ENCODE results near the gene TAF11.
A peak's percentile ranks its signal among the peaks of the same experiment; 100 is the strongest.
"Not testable (repeated sequence)": the region's sequence is repeated elsewhere in the genome, so short reads cannot be mapped to it uniquely, and the experiment has no call there.

The TAF11 gene

GRCh38 chr6:34904990-34905613 is 17.3 kb upstream of the TAF11 start:
- no peak for DNase-seq (ENCODE audit: low read depth in 2 of 2)

GRCh38 chr6:34901930-34902329 is 14.1 kb upstream of the TAF11 start:
- DNase-seq (ENCODE audit: low read depth in 2 of 2): no peak

DNA sequence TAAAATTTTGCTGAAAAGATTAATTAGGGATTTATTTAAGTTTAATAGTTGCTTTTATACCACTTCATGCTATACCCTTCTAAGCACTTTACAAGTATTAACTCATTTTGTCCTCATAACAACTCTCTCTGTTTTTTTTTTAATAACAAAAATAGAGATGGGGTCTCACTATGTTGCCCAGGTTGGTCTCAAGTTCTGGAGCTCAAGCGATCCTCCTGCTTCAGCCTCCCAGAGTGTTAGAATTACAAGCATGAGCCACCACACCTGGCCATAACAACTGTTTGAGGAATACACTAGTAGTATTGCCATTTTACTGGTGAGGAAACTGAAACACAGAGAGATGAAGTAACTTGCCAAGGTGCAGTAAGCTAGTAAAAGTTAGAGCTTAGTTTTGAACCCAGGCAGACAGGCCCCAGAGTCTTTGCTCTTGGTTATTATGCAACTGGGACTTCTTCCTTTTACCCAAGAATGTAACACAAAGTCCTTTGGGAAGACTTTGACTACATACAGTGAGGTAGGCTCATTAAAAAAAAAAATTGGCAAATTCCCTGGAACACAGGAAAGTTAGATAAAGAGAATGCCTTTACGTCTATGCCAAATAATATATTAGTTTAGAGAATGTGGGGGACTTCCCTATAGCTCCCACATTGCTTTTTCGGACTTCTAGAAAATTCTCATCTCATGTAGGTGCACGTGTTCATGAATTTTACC is 12.6 kb upstream of the TAF11 start:
- DNase-seq (ENCODE audit: low read depth in 2 of 2): no peak

GRCh38 chr6:34899748-34900147 is 11.9 kb upstream of the TAF11 start:
- not testable (repeated sequence) for DNase-seq (ENCODE audit: low read depth in 2 of 2)

DNA sequence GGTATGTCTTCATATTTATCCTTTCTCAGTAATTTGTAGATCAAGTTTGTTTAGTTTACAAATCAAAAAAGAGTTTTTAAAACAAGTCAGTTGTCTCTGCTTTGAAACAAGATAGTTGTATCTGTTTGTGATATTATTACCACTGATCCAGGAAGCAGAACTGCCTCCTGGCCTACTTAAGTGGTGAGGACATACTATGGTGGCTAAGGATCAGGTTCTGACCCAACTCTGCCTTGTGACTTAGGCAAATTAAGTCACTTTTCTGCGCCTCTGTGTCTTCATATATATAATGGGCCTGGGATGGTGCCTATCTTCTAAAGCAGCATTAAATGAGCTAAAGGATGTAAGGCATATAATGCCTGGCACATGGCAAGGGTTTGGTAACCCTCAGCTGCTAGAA is 9.9 kb upstream of the TAF11 start:
- no peak for DNase-seq (ENCODE audit: low read depth in 2 of 2)

DNA sequence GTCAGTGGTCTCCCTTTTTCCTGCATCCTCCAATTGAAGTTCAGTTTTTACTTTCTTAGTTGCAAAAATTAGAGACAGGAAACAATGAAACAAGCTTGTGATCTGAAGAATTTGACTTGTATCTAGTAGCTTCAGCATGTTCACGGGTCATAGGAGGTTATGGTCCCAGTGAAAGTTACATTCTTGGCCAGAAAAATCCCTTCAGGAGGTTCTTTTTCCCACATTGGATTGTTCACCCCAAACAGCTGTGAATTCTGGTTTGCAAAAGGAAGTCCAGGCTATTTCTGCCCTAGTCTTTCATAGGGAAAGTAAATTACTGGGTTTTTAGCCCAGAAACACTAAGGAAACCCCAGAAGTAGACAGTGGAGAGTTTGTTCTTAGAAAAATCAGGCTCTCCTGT is 9.3 kb upstream of the TAF11 start:
- DNase-seq (ENCODE audit: low read depth in 2 of 2): no peak

GRCh38 chr6:34894693-34895092 is 6.9 kb upstream of the TAF11 start:
- DNase-seq (ENCODE audit: low read depth in 2 of 2): no peak

GRCh38 chr6:34891296-34891695 is 3.5 kb upstream of the TAF11 start:
- no peak for DNase-seq (ENCODE audit: low read depth in 2 of 2)

DNA sequence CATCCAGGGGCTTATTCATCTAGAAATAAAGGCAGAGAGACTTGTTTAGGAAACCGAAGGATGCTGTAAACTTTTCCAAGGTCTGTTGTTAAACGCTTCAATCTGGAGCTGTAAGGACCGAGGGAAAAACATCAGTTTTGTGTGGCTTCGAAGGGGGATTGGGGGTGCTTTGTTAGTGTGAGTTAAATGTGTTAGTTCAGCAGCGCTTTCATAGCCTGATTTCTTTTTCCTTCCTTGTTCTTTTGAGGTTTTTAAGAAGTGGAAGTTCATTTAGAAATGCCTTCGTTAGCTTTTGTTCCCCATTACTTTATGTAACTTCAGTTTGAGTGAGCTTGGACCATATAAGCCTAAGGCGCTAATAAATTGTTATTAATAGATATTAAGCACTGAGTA is 2.7 kb upstream of the TAF11 start:
- no peak for DNase-seq (ENCODE audit: low read depth in 2 of 2)

- peak; percentile 80 to 91 for DNase-seq (ENCODE audit: low read depth in 2 of 2)
Observed at GRCh38 chr6:34888874-34889555, 1.2 kb upstream of the TAF11 start, which contains the start of gene ANKS1A. Gene ANKS1A (plus strand): TSS chr6:34889255. CDS start chr6:34889403, 148 bp downstream.

DNA sequence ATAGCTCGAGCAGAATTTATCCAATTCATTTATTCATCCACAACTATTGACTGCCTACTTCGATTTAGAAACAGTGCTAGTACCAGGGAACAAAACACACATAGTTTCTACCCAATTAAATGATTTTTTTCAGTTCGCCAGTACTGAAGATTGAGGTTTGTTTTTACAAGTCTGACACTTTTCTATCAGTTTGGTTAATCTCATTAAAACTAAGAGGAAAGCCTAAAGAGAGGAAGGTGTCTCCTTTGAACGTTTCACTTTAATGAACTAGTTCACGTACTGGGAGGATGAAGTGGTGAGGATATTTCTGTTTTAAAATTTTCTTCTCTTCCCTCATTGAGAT is 643 bp upstream of the TAF11 start:
- no peak for DNase-seq (ENCODE audit: low read depth in 2 of 2)

- DNase-seq (ENCODE audit: low read depth in 2 of 2): not testable (repeated sequence)
Observed at GRCh38 chr6:34885837-34886236, 2.0 kb downstream of the TAF11 start.

GRCh38 chr6:34884996-34885395 is 2.8 kb downstream of the TAF11 start:
- DNase-seq (ENCODE audit: low read depth in 2 of 2): no peak

GRCh38 chr6:34884073-34884472 is 3.8 kb downstream of the TAF11 start:
- DNase-seq (ENCODE audit: low read depth in 2 of 2): not testable (repeated sequence)

- DNase-seq (ENCODE audit: low read depth in 2 of 2): no peak
Observed at GRCh38 chr6:34877869-34878485, 9.9 kb downstream of the TAF11 start.

DNA sequence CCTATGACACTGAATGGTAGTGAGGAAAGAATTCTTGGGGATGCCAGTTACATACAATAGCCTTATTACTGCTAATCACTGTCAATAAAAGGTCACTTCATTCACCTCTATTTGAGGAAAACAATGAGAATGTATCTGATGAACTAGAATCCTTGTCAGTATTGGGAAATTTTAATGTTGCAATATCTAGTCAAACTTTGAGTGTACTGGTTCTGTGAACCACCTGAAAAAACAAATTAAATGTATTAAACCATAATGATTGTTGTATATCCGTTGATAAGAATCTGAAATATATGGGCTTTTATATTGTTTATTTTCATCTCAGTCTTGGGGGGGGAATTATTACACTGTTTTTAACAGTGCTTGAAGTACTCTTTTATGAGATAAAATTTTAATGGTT is 10.6 kb downstream of the TAF11 start:
- no peak for DNase-seq (ENCODE audit: low read depth in 2 of 2)

GRCh38 chr6:34876472-34876871 is 11.4 kb downstream of the TAF11 start:
- no peak for DNase-seq (ENCODE audit: low read depth in 2 of 2)

DNA sequence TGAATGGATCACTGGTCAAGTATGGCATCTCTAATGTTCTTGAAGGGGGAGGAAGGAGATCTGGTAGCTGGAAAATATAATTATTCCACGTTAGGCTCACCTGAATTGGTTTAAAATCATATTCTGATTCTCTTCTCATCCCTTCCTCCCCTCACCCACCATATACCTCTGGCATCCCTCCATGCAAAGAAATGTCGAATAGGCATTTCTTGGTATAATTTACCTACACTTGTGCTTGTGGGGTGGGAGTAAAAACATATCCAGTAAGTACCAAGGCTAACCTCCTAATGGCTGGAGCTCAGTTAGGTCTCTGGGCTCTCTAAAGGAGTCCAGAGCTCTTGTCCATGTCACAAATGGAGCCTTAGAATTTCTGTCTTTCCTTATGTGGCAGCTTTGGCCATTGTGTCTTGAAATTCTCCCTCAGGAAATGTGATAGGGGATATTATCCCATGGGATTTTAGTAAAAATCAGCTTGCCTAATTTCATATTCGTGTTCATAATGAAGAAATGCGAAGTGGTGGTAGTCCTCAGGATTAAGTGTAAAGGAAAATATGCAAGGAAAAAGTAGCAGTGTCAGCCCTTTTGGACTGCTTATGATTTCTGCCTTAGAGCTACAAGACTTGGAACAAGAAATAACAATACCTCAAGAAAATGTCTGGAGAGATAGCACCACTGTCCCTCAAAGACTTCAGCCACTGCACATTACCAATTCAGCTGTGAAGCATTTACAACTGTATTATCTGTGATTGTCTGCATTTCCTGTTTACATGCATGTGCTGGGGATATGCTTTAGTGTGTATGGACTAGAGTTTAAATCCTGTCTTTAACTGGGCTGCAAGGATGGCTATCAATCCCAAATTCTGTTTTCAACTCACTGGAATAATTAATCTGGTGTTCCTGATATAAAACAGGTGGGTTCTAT is 12.3 kb downstream of the TAF11 start:
- DNase-seq (ENCODE audit: low read depth in 2 of 2): no peak

- no peak for DNase-seq (ENCODE audit: low read depth in 2 of 2)
Observed at GRCh38 chr6:34872332-34872731, 15.5 kb downstream of the TAF11 start.

DNA sequence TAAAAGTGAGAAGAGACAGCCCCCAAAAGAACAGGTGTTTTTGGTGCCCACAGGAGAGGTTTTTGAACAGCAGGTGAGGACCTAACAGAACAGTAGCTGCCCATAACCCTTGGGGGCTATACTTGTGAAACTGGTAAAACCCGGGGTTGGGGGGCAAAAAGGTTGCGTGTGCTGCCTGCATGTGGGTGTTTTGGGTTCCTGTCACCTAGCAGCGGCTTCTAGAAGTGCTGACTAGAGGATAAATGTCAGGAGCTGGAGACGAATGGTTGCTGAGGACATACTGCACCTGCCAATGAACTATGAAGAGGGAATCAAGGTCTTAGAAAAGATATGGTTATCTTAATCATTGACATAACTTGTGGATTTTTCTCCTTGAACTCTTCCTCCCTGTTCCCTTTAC is 16.0 kb downstream of the TAF11 start:
- DNase-seq (ENCODE audit: low read depth in 2 of 2): no peak

GRCh38 chr6:34867484-34867883 is 20.4 kb downstream of the TAF11 start:
- DNase-seq (ENCODE audit: low read depth in 2 of 2): no peak

- no peak for DNase-seq (ENCODE audit: low read depth in 2 of 2)
Observed at GRCh38 chr6:34866509-34866908, 21.3 kb downstream of the TAF11 start.
